CD4-positive, alpha-beta T cell (primary cell): ENCODE measurements around the gene SYTL2. TPM values are rescaled to one million over a fixed set of nuclear protein-coding genes. Genes with fewer than 3 reads are reported as not detected.

Source experiments
- ATAC-seq: fragments of 200-7000 bp; cut with Tn5 transposase; one replicate; pipeline ENCODE4 v1.10.0; 2022; ENCODE audit warnings: mild to moderate bottlenecking; ENCODE audit not compliant: poor library complexity
- CTCF ChIA-PET: fragments of 350-600 bp; sonication (Branson Sonifier 250); formaldehyde crosslinking; loops from one replicate; lab custom pipeline; 2021; ENCODE audit warnings: antibody characterized with exemption, inconsistent platforms; lab: Charles Lee
- POLR2A ChIA-PET: fragments of 350-600 bp; sonication (Branson Sonifier 250); formaldehyde crosslinking; loops from one replicate; lab custom pipeline; 2021; ENCODE audit warnings: antibody characterized with exemption, inconsistent platforms; lab: Charles Lee
- DNase-seq, 14 experiments: peaks; one replicate each; pipeline ENCODE4 v3.0.0-alpha.2; 2013 to 2020; ENCODE audit warnings: mixed read lengths in 2 of 14
- H3K27ac ChIP-seq, 2 donors: one replicate each; pipeline versions ENCODE4 v1.5.1 to v1.7.0; 2013; ENCODE audit warnings: low read length in 2 of 2, low read depth in 1 of 2, mild to moderate bottlenecking in 1 of 2
- H3K27me3 ChIP-seq, 2 experiments: 1 replicate in 1 of 2; 2 replicates in 1 of 2; pipeline versions ENCODE4 v1.6.1 to v1.7.0; 2013; ENCODE audit warnings: low read length in 2 of 2, control low read depth in 1 of 2, mild to moderate bottlenecking in 1 of 2, moderate library complexity in 1 of 2; ENCODE audit not compliant: insufficient read depth in 2 of 2, control insufficient read depth in 1 of 2
- H3K36me3 ChIP-seq: one replicate; pipeline ENCODE4 v1.6.1; 2013; ENCODE audit warnings: low read length, control low read depth; ENCODE audit not compliant: insufficient read depth
- H3K4me1 ChIP-seq: one replicate; pipeline ENCODE4 v1.6.1; 2013; ENCODE audit warnings: low read length, control low read depth; ENCODE audit not compliant: insufficient read depth
- H3K4me3 ChIP-seq: one replicate; pipeline ENCODE4 v1.5.1; 2013; ENCODE audit warnings: mild to moderate bottlenecking, low read length, moderate library complexity
- H3K9me3 ChIP-seq, 2 experiments: 1 replicate in 1 of 2; 2 replicates in 1 of 2; pipeline versions ENCODE4 v1.6.1 to v1.7.0; 2013; ENCODE audit warnings: low read length in 2 of 2, mild to moderate bottlenecking in 2 of 2, control low read depth in 1 of 2, moderate library complexity in 1 of 2; ENCODE audit not compliant: control insufficient read depth in 1 of 2, insufficient read depth in 1 of 2
- H3K27ac Mint-ChIP-seq: one replicate; pipeline ENCODE4 v1.8.0; 2020; ENCODE audit warnings: mixed read lengths
- H3K27me3 Mint-ChIP-seq: one replicate; pipeline ENCODE4 v1.8.0; 2021; ENCODE audit warnings: mixed read lengths
- H3K36me3 Mint-ChIP-seq: one replicate; pipeline ENCODE4 v1.8.0; 2021; ENCODE audit warnings: low read depth, mixed read lengths
- H3K4me1 Mint-ChIP-seq: one replicate; pipeline ENCODE4 v1.8.0; 2021; ENCODE audit warnings: low read depth, mixed read lengths
- H3K4me3 Mint-ChIP-seq: one replicate; pipeline ENCODE4 v1.8.0; 2020; ENCODE audit warnings: mild to moderate bottlenecking, mixed read lengths
- H3K9me3 Mint-ChIP-seq: one replicate; pipeline ENCODE4 v1.8.0; 2020; ENCODE audit warnings: mixed read lengths
- CTCF ChIP-seq: fragments of 200-600 bp; IDR thresholded peaks from one replicate; pipeline ENCODE4 v1.8.0; 2022; ENCODE audit warnings: antibody characterized with exemption, mild to moderate bottlenecking
- intact Hi-C, 2 experiments: fragments of 100-400 bp; cut with DNase I in 1 of 2; cut with micrococcal nuclease in 1 of 2; formaldehyde crosslinking; loops; one replicate each; pipeline versions ENCODE4 v1.15.1 to v1.9.0; 2023 to 2025; cut with DNase I, micrococcal nuclease
- total RNA-seq, 174 experiments: library from RNA in 2 of 174; stranded (reverse) in 2 of 174; gene quantifications; one replicate each; pipeline ENCODE4 v1.2.3 and lab custom pipeline; 2021 to 2026

The SYTL2 gene
- total RNA-seq, 2 experiments from 2014 or later = 35.4 to 36.7 TPM

- Mint-ChIP-seq H3K27ac (peak overlapping the region; percentile 72), H3K36me3 (peaks cover 3% of the 10 kb centered on the region), H3K9me3 (no peaks in the 10 kb centered on the region), H3K27me3 (peaks cover under 1% of the 10 kb centered on the region), H3K4me1 (peaks cover 81% of the 10 kb centered on the region), H3K4me3 (peak overlapping the region; percentile 7)
- ChIA-PET POLR2A (interaction anchor here (1.3 to 3.6 kb wide), 3 partner anchors 12 to 93 kb away, joined by 3 to 15 read pairs (median 4); partner anchors contain the start of gene CREBZF), CTCF (interaction anchor here (1.4 to 1.7 kb wide), 3 partner anchors 15 to 97 kb away, joined by 3 to 5 read pairs (median 5); partner anchors contain the start of gene CCDC83)
- no peaks in the 10 kb centered on the region for H3K27me3 ChIP-seq
- H3K4me1 ChIP-seq = peaks cover 53% of the 10 kb centered on the region
- H3K27ac ChIP-seq = no peak overlapping the region
- DNase-seq = no peak
- H3K36me3 ChIP-seq = no peaks in the 10 kb centered on the region
- intact Hi-C loops = loop anchor here (10.0 kb wide), 2 partner anchors 133 to 307 kb away; partner anchors contain the start of genes DLG2 (in 1 of the 2), PICALM (in 1 of the 2) and TMEM126B (in 1 of the 2)
- H3K4me3 ChIP-seq = no peak overlapping the region
- ATAC-seq = no peak
- H3K9me3 ChIP-seq = no peaks in the 10 kb centered on the region
- TF ChIP-seq CTCF = no peak
Measured at GRCh38 chr11:85758026-85758425, 52.9 kb downstream of the SYTL2 start.

DNA sequence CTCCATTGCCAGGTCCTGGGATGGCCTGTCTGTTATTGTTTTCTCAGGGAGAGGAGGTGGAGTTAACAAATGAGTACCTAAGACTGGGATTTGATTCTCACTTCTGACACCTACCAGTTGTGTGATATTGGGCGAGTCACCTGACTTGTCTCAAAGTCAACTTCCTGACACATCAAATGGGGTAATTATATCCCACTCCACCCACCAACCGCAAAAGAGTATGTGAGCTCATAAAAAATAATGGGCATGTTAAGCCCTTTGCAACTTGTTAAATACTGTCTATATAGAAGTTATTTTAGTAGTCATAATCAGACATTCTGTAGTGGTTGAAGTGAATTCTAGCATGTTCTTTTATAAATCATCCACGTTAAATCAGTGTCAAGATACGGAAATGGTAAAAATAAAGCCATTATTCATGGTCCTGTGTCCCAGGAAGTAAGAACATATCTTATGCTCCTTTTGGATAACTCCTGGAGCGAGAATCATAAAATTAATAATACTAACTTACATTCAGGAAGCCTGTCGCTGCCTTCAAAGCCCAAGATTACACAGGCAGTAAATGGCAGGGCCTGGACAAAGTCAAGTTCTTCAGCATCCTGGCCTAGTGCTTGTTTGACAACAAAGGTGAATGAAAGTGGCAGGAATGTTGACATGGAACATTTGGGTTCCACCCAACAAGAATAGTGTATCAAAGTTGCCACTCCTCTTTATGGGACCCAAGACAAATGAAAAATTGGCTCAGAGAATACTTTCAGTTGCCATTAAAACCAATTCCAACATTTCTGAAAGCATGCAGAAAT lies 54.3 kb downstream of the SYTL2 start:
- Mint-ChIP-seq H3K36me3 (peaks cover 10% of the 10 kb centered on the region), H3K27me3 (peaks cover 7% of the 10 kb centered on the region), H3K4me3 (peak overlapping the region; percentile 36), H3K27ac (peak overlapping the region; percentile 80), H3K9me3 (no peaks in the 10 kb centered on the region), H3K4me1 (peaks cover 89% of the 10 kb centered on the region)
- TF ChIP-seq CTCF = no peak
- no peaks in the 10 kb centered on the region for H3K36me3 ChIP-seq
- intact Hi-C loops = loop anchor here (2.0 to 10.0 kb wide), 3 partner anchors 54 to 308 kb away; partner anchors contain the start of genes DLG2 (in 1 of the 2), PICALM (in 1 of the 2), SYTL2 (in 1 of the 2) and TMEM126B (in 1 of the 2)
- DNase-seq = peak in 7 of 14 experiments; percentile 11 to 86 (median 57)
- H3K4me3 ChIP-seq = no peak overlapping the region
- H3K4me1 ChIP-seq = peaks cover 67% of the 10 kb centered on the region
- H3K27me3 ChIP-seq = no peaks in the 10 kb centered on the region
- ATAC-seq = peak; percentile 27
- H3K27ac ChIP-seq = no peak overlapping the region
- no peaks in the 10 kb centered on the region for H3K9me3 ChIP-seq
- ChIA-PET POLR2A (interaction anchor here (0.9 to 3.6 kb wide), 10 partner anchors 9 to 92 kb away, joined by 3 to 15 read pairs (median 6); partner anchors contain the start of gene CREBZF), CTCF (interaction anchor here (1.2 to 2.6 kb wide), 6 partner anchors 11 to 98 kb away, joined by 3 to 9 read pairs (median 4); partner anchors contain the start of genes CCDC83 and SYTL2)

DNA sequence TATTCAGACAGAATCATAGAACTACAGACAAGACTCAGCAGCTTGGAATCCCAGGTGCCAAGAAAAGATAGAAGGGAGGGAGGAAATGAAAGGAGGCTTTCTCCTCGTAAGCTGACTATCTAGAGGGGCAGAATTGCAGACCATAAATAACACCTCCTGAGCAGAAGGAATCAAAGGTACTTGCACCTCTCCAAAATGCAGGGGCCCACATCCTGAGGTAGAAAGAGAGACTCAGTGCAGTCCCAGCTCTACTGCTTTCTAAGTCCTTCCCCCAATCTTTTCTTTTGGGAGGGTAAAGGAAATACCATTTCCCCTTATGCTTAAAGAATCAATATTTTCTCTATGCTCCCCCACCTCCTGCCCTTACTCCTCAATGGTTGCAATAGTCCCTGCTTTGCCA lies 55.2 kb downstream of the SYTL2 start:
- Histone ChIP-seq H3K36me3 (no peaks in the 10 kb centered on the region), H3K4me3 (no peak overlapping the region), H3K4me1 (peaks cover 73% of the 10 kb centered on the region), H3K9me3 (no peaks in the 10 kb centered on the region), H3K27me3 (no peaks in the 10 kb centered on the region), H3K27ac (peak overlapping the region in 1 of 2 donors; percentile 17)
- H3K27me3 Mint-ChIP-seq = peaks cover 7% of the 10 kb centered on the region
- H3K4me3 Mint-ChIP-seq = peak overlapping the region; percentile 36
- peak overlapping the region; percentile 80 for H3K27ac Mint-ChIP-seq
- ChIA-PET POLR2A (interaction anchor here (1.1 to 3.6 kb wide), 7 partner anchors 10 to 68 kb away, joined by 3 to 15 read pairs (median 6); no protein-coding TSS in a partner anchor), CTCF (interaction anchor here (1.2 to 2.6 kb wide), 4 partner anchors 10 to 99 kb away, joined by 4 to 9 read pairs (median 6); partner anchors contain the start of genes CCDC83 and SYTL2)
- peaks cover 10% of the 10 kb centered on the region for H3K36me3 Mint-ChIP-seq
- intact Hi-C loops = loop anchor here (2.0 to 10.0 kb wide), 3 partner anchors 55 to 309 kb away; partner anchors contain the start of genes DLG2 (in 1 of the 2), PICALM (in 1 of the 2), SYTL2 (in 1 of the 2) and TMEM126B (in 1 of the 2)
- H3K4me1 Mint-ChIP-seq = peaks cover 91% of the 10 kb centered on the region
- no peak for ATAC-seq
- DNase-seq = peak in 1 of 14 experiments; percentile 56
- TF ChIP-seq CTCF = no peak
- no peaks in the 10 kb centered on the region for H3K9me3 Mint-ChIP-seq
